ENCODE results near the gene POU2F1.
"Not testable (repeated sequence)": the region's sequence is repeated elsewhere in the genome, so short reads cannot be mapped to it uniquely, and the experiment has no call there.

POU2F1 gene

GRCh38 chr1:167276969-167277368, 56.3 kb downstream of the POU2F1 start:
- no peak for DNase-seq

DNA sequence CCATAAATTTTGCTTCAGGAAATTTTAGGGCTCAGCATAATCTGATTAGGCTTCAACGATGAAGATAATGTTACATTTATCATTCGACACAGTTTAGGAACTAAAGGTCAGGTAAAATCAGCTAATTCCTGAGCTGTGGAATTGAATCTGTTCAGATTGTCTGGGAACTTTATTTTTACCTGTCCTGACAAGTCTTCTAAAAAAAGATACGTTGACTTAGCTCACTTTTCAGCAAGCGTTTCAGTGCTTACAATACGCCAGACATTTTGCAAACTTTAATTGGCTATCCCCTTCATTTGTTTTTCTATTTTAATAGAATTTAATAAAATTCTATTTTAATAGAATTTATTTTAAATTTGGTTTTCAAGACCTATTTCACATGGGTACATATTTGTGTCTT, 57.8 kb downstream of the POU2F1 start:
- DNase-seq: no peak

GRCh38 chr1:167280912-167281311, 60.2 kb downstream of the POU2F1 start:
- DNase-seq: no peak

- DNase-seq: no peak
Observed at GRCh38 chr1:167288390-167289074, 67.8 kb downstream of the POU2F1 start.

DNA sequence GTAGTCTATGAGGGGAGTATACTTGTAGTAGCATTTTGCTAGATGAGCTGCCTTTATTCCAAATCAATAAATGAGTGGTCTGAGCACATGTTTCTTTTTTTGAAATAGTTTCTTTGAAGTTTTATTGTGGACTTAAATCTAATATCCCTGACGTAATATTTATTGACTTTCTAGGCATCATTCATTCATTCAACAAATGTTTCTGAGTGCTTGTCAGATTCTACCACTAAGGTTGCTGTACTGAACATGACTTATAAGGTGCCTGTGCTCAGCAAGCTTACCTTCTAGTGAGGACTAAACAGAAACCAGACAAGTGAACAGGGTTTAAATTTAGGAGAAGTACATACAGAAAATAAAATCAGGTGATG, 68.4 kb downstream of the POU2F1 start:
- DNase-seq: no peak

DNA sequence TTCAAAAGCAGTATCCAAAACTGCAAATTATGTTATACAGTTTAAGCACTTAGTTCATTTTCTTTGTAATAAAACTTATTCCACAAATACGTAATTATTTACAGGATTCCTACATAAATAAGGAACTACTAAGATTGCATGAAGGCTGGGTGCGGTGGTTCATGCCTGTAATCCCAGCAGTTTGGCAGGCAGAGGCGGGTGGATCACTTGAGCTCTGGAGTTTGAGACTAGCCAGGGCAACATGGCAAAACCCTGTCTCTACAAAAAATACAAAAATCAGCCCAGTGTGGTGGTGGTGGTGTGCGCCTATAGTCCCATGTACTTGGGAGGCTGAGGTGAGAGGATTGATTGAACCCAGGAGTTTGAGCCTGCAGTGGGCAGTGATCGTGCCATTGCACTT, 69.3 kb downstream of the POU2F1 start:
- no peak for DNase-seq

GRCh38 chr1:167291539-167292185, 71.0 kb downstream of the POU2F1 start:
- no peak for DNase-seq

- DNase-seq: no peak
Observed at GRCh38 chr1:167292216-167292615, 71.5 kb downstream of the POU2F1 start.

GRCh38 chr1:167293057-167293456, 72.4 kb downstream of the POU2F1 start:
- DNase-seq: no peak

- no peak for DNase-seq
Observed at GRCh38 chr1:167294528-167294927, 73.8 kb downstream of the POU2F1 start.

- DNase-seq: no peak
Observed at GRCh38 chr1:167297222-167298214, 76.8 kb downstream of the POU2F1 start.

DNA sequence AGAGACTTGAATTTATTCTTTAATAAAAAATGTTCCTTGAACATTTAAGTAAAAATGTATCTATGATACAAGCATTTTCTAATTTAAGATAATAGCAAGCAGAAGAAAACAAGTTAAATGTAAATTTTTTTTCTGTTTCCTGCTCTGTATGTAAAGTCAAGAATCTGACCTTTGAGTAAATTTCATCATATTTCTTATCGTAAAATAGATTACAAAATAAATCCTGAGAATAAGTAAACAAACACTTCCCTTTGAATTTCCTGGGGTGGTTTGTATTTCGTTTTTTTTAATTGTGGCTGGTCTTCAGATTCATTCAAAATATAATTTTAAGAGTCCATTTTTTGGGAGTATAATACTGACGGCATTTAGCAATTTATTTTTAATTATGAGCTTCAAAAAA, 77.6 kb downstream of the POU2F1 start:
- no peak for DNase-seq

- DNase-seq: no peak
Observed at GRCh38 chr1:167301355-167301754, 80.7 kb downstream of the POU2F1 start.

DNA sequence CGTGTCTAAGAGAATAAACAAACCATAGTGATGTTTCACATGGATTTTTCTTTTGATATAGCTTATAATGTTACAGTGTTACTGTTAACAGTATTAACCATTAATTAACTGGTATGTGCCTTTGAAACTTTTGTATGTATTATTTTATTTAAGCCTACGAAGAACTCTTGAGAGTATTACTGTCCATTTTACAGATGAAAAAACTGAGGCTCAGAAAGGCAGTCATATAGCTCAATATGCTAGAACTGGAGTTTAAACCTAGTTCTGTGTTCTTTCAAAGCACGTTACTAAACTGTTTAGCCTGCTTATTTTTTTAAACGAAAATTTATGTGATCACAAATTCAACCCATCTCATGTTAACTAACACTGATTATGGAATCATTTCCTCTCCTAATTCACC, 83.5 kb downstream of the POU2F1 start:
- no peak for DNase-seq

DNA sequence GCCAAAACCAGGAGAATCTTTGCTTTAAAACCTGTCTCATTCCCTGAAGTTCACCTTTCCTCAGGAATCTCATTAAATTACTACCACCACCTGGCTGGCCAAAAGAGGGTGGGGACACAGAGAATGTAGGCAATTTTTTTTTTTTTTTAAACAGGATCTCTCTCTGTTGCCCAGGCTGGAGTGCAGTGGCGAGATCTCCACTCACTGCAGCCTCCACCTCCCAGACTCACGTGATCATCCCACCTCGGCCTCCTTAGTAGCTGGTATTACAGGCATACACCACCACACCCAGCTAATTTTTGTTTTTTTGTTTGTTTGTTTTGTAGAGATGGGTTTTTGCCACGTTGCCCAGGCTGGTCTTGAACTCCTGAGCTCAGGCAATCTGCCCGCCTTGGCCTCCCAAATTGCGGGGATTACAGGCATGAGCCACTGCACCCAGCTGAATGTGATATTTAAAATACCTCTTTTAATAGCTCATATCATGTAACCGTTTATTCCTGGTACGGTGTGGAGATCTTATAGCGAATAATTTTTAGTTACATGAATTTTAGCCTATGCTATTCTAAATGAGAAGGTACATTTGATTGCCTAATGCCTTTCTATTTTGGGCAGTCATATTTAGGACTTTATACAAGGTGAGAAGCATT, 84.5 kb downstream of the POU2F1 start:
- no peak for DNase-seq

GRCh38 chr1:167305706-167306277, 85.1 kb downstream of the POU2F1 start:
- no peak for DNase-seq

GRCh38 chr1:167310732-167311131, 90.0 kb downstream of the POU2F1 start:
- DNase-seq: no peak

- no peak for DNase-seq
Observed at GRCh38 chr1:167312871-167313270, 92.2 kb downstream of the POU2F1 start.

- no peak for DNase-seq
Observed at GRCh38 chr1:167314671-167315070, 94.0 kb downstream of the POU2F1 start.

DNA sequence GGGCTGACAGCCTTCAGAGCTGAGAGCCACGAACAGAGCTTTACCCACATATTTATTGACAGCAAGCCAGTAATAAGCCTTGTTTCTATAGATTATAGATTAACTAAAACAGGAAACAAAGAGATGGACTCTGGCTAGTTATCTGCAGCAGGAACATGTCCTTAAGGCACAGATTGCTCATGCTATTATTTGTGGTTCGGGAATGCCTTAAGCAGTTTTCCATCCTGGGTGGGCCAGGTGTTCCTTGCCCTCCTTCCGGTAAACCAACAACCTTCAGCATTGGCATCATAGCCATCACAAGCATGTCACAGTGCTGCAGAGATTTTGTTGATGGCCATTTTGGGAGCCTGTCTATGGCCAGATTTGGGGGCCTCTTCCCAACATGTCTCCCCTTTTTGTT, 96.8 kb downstream of the POU2F1 start:
- no peak for DNase-seq

DNA sequence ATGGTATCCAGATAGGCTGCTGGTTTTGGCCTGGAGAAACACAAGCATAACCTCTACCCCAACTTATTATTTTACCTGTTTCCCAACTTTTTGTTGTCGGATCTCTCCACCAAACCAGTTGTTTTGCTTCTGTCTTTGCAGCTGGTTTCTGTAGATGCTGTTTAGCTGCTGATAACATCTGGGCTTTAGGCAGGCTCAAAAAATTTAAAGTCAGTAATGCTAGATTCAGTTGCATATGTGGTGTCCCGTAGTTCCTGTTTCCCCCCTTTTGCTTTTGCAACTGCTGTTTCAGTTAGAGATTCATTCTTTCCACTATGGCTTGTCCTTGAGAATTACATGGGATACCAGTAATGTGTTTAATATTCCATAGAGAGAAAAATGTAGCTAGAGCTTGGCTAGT, 98.5 kb downstream of the POU2F1 start:
- DNase-seq: not testable (repeated sequence)

GRCh38 chr1:167322483-167322882, 101.8 kb downstream of the POU2F1 start:
- no peak for DNase-seq

DNA sequence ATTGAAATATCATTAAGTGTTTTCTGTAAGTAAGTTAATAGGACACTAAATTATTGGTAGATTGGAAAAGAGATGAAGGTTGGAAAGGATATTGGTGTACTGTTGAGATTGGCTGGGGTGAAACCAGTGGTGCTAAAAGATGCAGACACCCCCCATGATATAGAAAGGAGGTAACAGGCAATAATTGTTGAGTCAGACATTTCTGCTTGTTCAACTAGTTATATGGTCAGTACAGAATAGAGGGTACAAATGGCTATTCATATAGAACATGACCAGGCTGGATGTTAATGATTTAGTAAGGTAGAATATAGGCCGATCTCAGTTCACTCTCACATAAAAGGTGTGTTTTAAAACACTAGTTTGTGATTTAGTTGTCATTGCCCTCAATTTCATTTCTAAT, 104.5 kb downstream of the POU2F1 start:
- no peak for DNase-seq
